Endothelial cell of coronary artery (primary cell): ENCODE results near the gene PPWD1. TPM values are rescaled to one million over a fixed set of nuclear protein-coding genes. Genes with fewer than 3 reads are reported as not detected.

Experiments
- total RNA-seq: library from RNA; depleted of rRNA; stranded (reverse); fragments of >200 nt; gene quantifications from 2 replicates; pipeline ENCODE4 v1.2.3, GENCODE V29; 2014

The PPWD1 gene
- 30.5 and 38.9 TPM in 2 replicates for total RNA-seq

GRCh38 chr5:65562731-65563701, at the start of gene PPWD1, which contains the start of gene CENPK:
TSS of gene PPWD1 (plus strand) at chr5:65563296. CDS start at chr5:65563311, 15 bp downstream.
TSS of gene CENPK (minus strand) at chr5:65563168. CDS start at chr5:65554907, 8,261 bp downstream.

GRCh38 chr5:65624025-65624570, 61.0 kb downstream of the PPWD1 start, which contains the start of gene TRIM23:
TSS of gene TRIM23 (minus strand) at chr5:65624333. CDS start at chr5:65624274, 59 bp downstream.

DNA sequence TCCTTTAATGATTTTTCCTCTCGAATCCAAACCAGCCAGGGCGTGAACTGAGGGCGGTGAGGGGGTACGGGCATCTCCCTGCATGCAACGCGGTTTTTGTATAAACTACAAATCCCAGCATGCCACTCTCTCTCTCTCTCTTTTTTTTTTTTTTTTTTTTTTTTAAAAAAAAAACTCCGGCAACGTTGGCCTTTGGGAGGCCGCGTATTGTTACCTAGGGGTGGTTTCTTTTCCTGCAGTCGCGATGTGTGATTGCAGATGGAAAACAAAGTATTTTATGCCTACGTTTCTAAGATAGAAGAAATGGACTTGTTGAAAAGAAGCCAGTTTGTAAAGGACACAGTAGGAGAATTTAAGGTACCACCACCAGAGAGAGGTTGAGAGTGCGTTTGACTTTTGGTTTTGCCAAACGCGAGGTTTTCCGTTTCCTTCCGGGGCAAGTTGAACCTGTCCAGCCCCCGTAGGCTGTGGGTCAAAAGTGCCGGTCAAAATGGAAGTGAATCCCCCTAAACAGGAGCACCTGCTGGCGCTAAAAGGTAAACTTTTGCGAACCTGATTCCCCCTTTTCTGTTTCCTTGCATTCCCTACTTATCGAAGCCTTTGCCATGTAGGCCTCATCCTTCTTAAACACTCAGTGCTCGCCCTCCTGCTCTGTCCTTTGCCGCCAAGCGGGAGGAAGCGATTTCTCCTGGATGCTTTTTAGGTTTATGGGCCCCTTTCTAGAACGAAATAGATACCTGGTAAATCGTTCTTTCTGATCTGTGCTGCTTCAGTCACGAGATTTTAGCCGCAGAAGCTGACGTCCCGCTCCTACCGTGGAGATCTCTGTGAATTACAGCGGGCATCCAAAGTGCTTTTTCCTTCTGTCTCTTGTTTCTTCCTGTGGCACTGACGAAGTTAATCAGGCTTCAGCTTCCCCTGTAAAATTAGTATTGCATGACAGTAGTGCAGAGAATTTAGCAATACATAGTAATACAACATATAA, 61.8 kb downstream of the PPWD1 start, which contains the start of the genes SHLD3 and TRAPPC13:
SHLD3 (plus strand) TSS at position 457 of the 985 bp plus-strand sequence. CDS start 4,561 bp downstream, outside the sequence.
TRAPPC13 (plus strand) TSS at position 457 of the 985 bp plus-strand sequence; CDS start at position 491, 34 bp downstream.

Other genes with a start within 250 kb of the PPWD1 start
- 40.3 and 77.9 TPM in 2 replicates for gene ADAMTS6, start 81.4 kb upstream of the PPWD1 start, total RNA-seq
- gene CENPK, start 128 bp upstream of the PPWD1 start, total RNA-seq, result 12.1 and 20.7 TPM in 2 replicates
- gene TRIM23, start 61.0 kb downstream of the PPWD1 start, total RNA-seq, result 18.4 and 27.3 TPM in 2 replicates
- gene SHLD3, start 61.7 kb downstream of the PPWD1 start, total RNA-seq, result 3.6 and 4.1 TPM in 2 replicates
- gene TRAPPC13, start 61.7 kb downstream of the PPWD1 start, total RNA-seq, result 23.8 and 24.1 TPM in 2 replicates
- 6.8 and 9.3 TPM in 2 replicates for gene SGTB, start 158.8 kb downstream of the PPWD1 start, total RNA-seq
- gene NLN, start 158.9 kb downstream of the PPWD1 start, total RNA-seq, result 35.7 and 38.0 TPM in 2 replicates